ENCODE results near the gene ARAP1. TPM values are rescaled to one million over a fixed set of nuclear protein-coding genes. Genes with fewer than 3 reads are reported as not detected.

ARAP1 gene
- total and polyA plus RNA-seq, 2 donors (not counting 3 experiments of a cell fraction or from before 2014, with no cell fraction given), result 36.8 to 66.2 TPM

- FAIRE-seq, result no peak
- ChIA-PET POLR2A (no interaction called here), CTCF (interaction anchor here (1.0 to 1.5 kb wide), 3 partner anchors 18 to 34 kb away, joined by 3 to 5 read pairs (median 3); no protein-coding TSS in a partner anchor)
- H3K36me3 ChIP-seq (ENCODE audit: control insufficient read depth in 2 of 2, extremely low read depth in 1 of 2, insufficient read depth in 2 of 2, low read length in 2 of 2), result no peaks in the 10 kb centered on the region
- H3K9me1 ChIP-seq (replicated peaks; ENCODE audit: control insufficient read depth, extremely low read depth, insufficient read depth, low read length), result no peaks in the 10 kb centered on the region
- DNase-seq (ENCODE audit: low read depth, low spot score), result no peak
- no TSS peak for BruUV-seq (replicated peaks)
- no peak overlapping the region for H2AFZ ChIP-seq (ENCODE audit: low read depth, low read length)
- dilution Hi-C loops (cut with MboI; ENCODE audit: extremely low pct_ligation_motif_present, low sequenced_read_pairs) (no loop called here), intact Hi-C loops (cut with micrococcal nuclease) (no loop called here)
- no peak overlapping the region for H3K9ac ChIP-seq (replicated peaks; ENCODE audit: extremely low read depth, insufficient read depth, low read length)
- H3K79me2 ChIP-seq (ENCODE audit: control insufficient read depth, insufficient read depth, low read length), result no peaks in the 10 kb centered on the region
- no peaks in the 10 kb centered on the region for H4K20me1 ChIP-seq (replicated peaks; ENCODE audit: control insufficient read depth, extremely low read depth, insufficient read depth, low read length)
- H3K4me1 ChIP-seq (ENCODE audit: control insufficient read depth, extremely low read depth, insufficient read depth, low read length), result no peaks in the 10 kb centered on the region
- H3K4me2 ChIP-seq (ENCODE audit: insufficient read depth, low read length), result no peak overlapping the region
- TF ChIP-seq POLR2AphosphoS5 (IDR thresholded peaks at IDR 0.05; ENCODE audit: insufficient read depth, low read depth, low read length) (no peak), EZH2 (IDR thresholded peaks at IDR 0.05; ENCODE audit: borderline replicate concordance, low read depth, low read length, severe bottlenecking) (no peak), POLR2A (IDR thresholded peaks at IDR 0.05; ENCODE audit: low read depth, low read length) (no peak), GATA2 (IDR thresholded peaks at IDR 0.05; ENCODE audit: insufficient read depth, insufficient read length, low read depth, low read length) (no peak), CTCF (IDR thresholded peaks at IDR 0.05; ENCODE audit: extremely low read depth in 1 of 2, insufficient read depth in 1 of 2, low read depth in 1 of 2, low read length in 2 of 2) (no peak), MAX (IDR thresholded peaks at IDR 0.05; ENCODE audit: insufficient read depth, insufficient read length) (no peak), MYC (IDR thresholded peaks at IDR 0.05; ENCODE audit: low read depth, low read length) (no peak), FOS (IDR thresholded peaks at IDR 0.05; ENCODE audit: borderline replicate concordance, insufficient read depth, low read length) (no peak), JUN (IDR thresholded peaks at IDR 0.05; ENCODE audit: borderline replicate concordance, insufficient read depth, insufficient read length, low read depth) (no peak)
- H3K9me3 ChIP-seq (replicated peaks; ENCODE audit: control insufficient read depth, insufficient read depth, low read length), result no peaks in the 10 kb centered on the region
- no peak overlapping the region for H3K4me3 ChIP-seq (replicated peaks in 1 of 3; ENCODE audit: insufficient read depth in 1 of 3, low read depth in 1 of 3, low read length in 3 of 3)
- H3K27ac ChIP-seq (ENCODE audit: insufficient read depth, low read depth, low read length), result no peak overlapping the region
- no peaks in the 10 kb centered on the region for H3K27me3 ChIP-seq (ENCODE audit: control insufficient read depth in 2 of 2, insufficient read depth in 2 of 2, low read length in 2 of 2)
Observed at GRCh38 chr11:72758690-72759389, 6.6 kb upstream of the ARAP1 start.
